GM06990 (cell line): ENCODE measurements around the gene SLFN12.
A peak's percentile ranks its signal among the peaks of the same experiment; 100 is the strongest.
"Not testable (repeated sequence)": the region's sequence is repeated elsewhere in the genome, so short reads cannot be mapped to it uniquely, and the experiment has no call there.

Source experiments
- DNase-seq: peaks from one replicate; pipeline ENCODE4 v3.0.0-alpha.2; 2011; ENCODE audit not compliant: insufficient read length; ENCODE audit errors: extremely low read depth
- H3K27me3 ChIP-seq: replicated peaks from 2 replicates; pipeline ENCODE4 v1.6.0; 2011; ENCODE audit warnings: low read length; ENCODE audit not compliant: control insufficient read depth, insufficient read depth
- H3K36me3 ChIP-seq: 2 replicates; pipeline ENCODE4 v1.5.1; 2011; ENCODE audit warnings: low read length; ENCODE audit not compliant: control insufficient read depth, insufficient read depth
- H3K4me3 ChIP-seq: replicated peaks from 2 replicates; pipeline ENCODE4 v1.5.1; 2011; ENCODE audit warnings: low read depth, mild to moderate bottlenecking, control low read depth, low read length
- CTCF ChIP-seq: IDR thresholded peaks from 2 replicates; pipeline ENCODE4 v1.5.1; 2011; ENCODE audit warnings: low read length, control low read depth, mild to moderate bottlenecking, inconsistent platforms; ENCODE audit not compliant: insufficient read depth, poor library complexity, severe bottlenecking

The SLFN12 gene

GRCh38 chr17:35460354-35460851, 28.1 kb upstream of the SLFN12 start:
- no peak for TF ChIP-seq CTCF
- Histone ChIP-seq H3K4me3 (peak overlapping the region; percentile 57), H3K27me3 (no peaks in the 10 kb centered on the region), H3K36me3 (no peaks in the 10 kb centered on the region)
- DNase-seq = peak; percentile 87

- DNase-seq, H3K36me3 ChIP-seq, H3K27me3 ChIP-seq, H3K4me3 ChIP-seq: not testable (repeated sequence)
Observed at GRCh38 chr17:35454035-35454434, 21.7 kb upstream of the SLFN12 start.

- no peaks in the 10 kb centered on the region for H3K36me3 ChIP-seq
- TF ChIP-seq CTCF = no peak
- no peak for DNase-seq
- H3K27me3 ChIP-seq = no peaks in the 10 kb centered on the region
- no peak overlapping the region for H3K4me3 ChIP-seq
Observed at GRCh38 chr17:35453171-35453570, 20.9 kb upstream of the SLFN12 start.

- peak; percentile 65 for DNase-seq
- no peaks in the 10 kb centered on the region for H3K27me3 ChIP-seq
Observed at GRCh38 chr17:35449371-35449931, 17.2 kb upstream of the SLFN12 start.

GRCh38 chr17:35448899-35449227, 16.6 kb upstream of the SLFN12 start:
- no peaks in the 10 kb centered on the region for H3K27me3 ChIP-seq
- H3K4me3 ChIP-seq = peak overlapping the region; percentile 84
- no peak for TF ChIP-seq CTCF
- DNase-seq = no peak
- peaks cover 3% of the 10 kb centered on the region for H3K36me3 ChIP-seq

More at GRCh38 chr17:35449371-35449931, 17.2 kb upstream of the SLFN12 start:
- no peak for TF ChIP-seq CTCF
- peak overlapping the region; percentile 84 for H3K4me3 ChIP-seq
- peaks cover 3% of the 10 kb centered on the region for H3K36me3 ChIP-seq

GRCh38 chr17:35448214-35448898, 16.1 kb upstream of the SLFN12 start, which contains the start of gene SLFN13:
TSS of gene SLFN13 (minus strand) at chr17:35448766. CDS start at chr17:35445680, 3,086 bp downstream.
- Histone ChIP-seq H3K27me3 (no peaks in the 10 kb centered on the region), H3K4me3 (peak within 1 kb of the TSS; percentile 84), H3K36me3 (peaks cover 3% of the 10 kb centered on the region)
- TF ChIP-seq CTCF = no peak
- peak; percentile 91 for DNase-seq
